ENCODE measurements around the gene TANC1. TPM values are rescaled to one million over a fixed set of nuclear protein-coding genes. Genes with fewer than 3 reads are reported as not detected.

TANC1 gene
- polyA plus RNA-seq, 1 donor (not counting 4 experiments of a cell fraction or from before 2014, with no cell fraction given) = 33.5 TPM

DNA sequence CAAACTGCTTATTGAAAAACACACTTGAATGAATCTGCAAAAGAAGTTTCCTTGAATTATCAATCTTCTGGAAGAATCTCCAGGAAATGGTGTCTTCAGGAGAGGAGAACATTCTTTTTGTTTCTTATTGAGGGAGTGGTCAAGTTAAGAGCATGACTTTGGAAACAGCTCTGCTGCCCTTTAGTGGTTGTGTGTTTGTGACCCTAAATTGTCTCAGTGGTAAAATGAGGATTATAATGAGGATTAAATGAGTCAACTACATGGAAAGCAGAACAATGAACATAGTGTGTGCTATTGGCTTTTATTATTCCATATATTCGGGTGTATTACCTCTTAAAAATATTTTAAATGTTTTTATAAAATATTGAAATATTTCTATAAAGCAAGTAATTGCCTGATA is 44.8 kb upstream of the TANC1 start:
- no peak overlapping the region for H2AFZ ChIP-seq (ENCODE audit: control insufficient read depth, low read length)
- peak overlapping the region; percentile 34 for H3K4me2 ChIP-seq (ENCODE audit: control insufficient read depth, extremely low read depth, insufficient read depth, low read depth, low read length)

DNA sequence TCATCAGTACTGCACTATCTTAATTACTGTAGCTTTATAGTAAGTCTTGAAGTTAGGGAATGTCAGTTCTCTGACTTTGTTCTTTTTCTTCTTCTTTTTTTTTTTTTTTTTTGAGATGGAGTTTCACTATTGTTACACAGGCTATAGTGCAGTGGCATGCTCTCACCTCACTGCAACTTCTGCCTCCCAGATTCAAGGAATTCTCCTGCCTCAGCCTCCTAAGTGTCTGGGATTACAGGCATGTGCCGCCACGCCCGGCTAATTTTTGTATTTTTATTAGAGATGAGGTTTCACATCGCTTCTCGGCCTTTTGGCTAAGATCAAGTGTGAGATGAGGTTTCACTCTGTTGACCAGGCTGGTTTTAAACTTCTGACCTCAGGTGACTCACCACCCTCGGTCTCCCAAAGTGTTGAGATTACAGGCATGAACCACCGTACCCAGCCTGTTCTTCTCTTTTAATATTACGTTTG is 41.9 kb upstream of the TANC1 start:
- no peaks in the 10 kb centered on the region for H3K36me3 ChIP-seq (ENCODE audit: control insufficient read depth in 2 of 2, extremely low read depth in 1 of 2, insufficient read depth in 2 of 2, low read length in 2 of 2)
- FAIRE-seq (no peak), DNase-seq (ENCODE audit: low read depth, low spot score) (no peak)
- TF ChIP-seq CTCF (optimal IDR thresholded peaks at IDR 0.05 in 1 of 3, IDR thresholded peaks at IDR 0.05 in 1 of 3, conservative IDR thresholded peaks at IDR 0.05 in 1 of 3; ENCODE audit: extremely low read depth in 1 of 3, insufficient read depth in 2 of 3, low read length in 3 of 3) = no peak
- TF ChIP-seq EZH2 (IDR thresholded peaks at IDR 0.05; ENCODE audit: low read length) = no peak
- H3K4me2 ChIP-seq (ENCODE audit: control insufficient read depth, extremely low read depth, insufficient read depth, low read depth, low read length) = peak overlapping the region; percentile 17
- no peak overlapping the region for H3K4me3 ChIP-seq (ENCODE audit: control insufficient read depth in 2 of 3, extremely low read depth in 1 of 3, insufficient read depth in 2 of 3, low read depth in 1 of 3, low read length in 3 of 3)
- H3K27me3 ChIP-seq (ENCODE audit: control insufficient read depth, extremely low read depth, insufficient read depth, low read length) = no peaks in the 10 kb centered on the region
- peaks cover 24% of the 10 kb centered on the region for H3K4me1 ChIP-seq (ENCODE audit: control insufficient read depth, extremely low read depth, insufficient read depth, low read length)
- no peak overlapping the region for H3K9ac ChIP-seq (ENCODE audit: control insufficient read depth, extremely low read depth, insufficient read depth, low read length)
- no peak overlapping the region for H3K27ac ChIP-seq (ENCODE audit: control insufficient read depth, insufficient read depth, low read length)
- H3K9me1 ChIP-seq (ENCODE audit: control insufficient read depth, extremely low read depth, insufficient read depth, low read length) = no peaks in the 10 kb centered on the region
- no peaks in the 10 kb centered on the region for H3K9me3 ChIP-seq (ENCODE audit: control insufficient read depth, low read depth, low read length)
- H3K79me2 ChIP-seq (ENCODE audit: control insufficient read depth, insufficient read depth, low read length) = no peaks in the 10 kb centered on the region
- no peaks in the 10 kb centered on the region for H4K20me1 ChIP-seq (ENCODE audit: control insufficient read depth, extremely low read depth, insufficient read depth, low read length)
- H2AFZ ChIP-seq (ENCODE audit: control insufficient read depth, low read length) = no peak overlapping the region
- dilution Hi-C loops (cut with MboI; ENCODE audit: extremely low pct_ligation_motif_present, low sequenced_read_pairs) = no loop called here

More for the DNA sequence above, 44.8 kb upstream of the TANC1 start:
- no peak overlapping the region for H3K27ac ChIP-seq (ENCODE audit: control insufficient read depth, insufficient read depth, low read length)
- no peaks in the 10 kb centered on the region for H3K79me2 ChIP-seq (ENCODE audit: control insufficient read depth, insufficient read depth, low read length)
- TF ChIP-seq CTCF (optimal IDR thresholded peaks at IDR 0.05 in 1 of 3, IDR thresholded peaks at IDR 0.05 in 1 of 3, conservative IDR thresholded peaks at IDR 0.05 in 1 of 3; ENCODE audit: extremely low read depth in 1 of 3, insufficient read depth in 2 of 3, low read length in 3 of 3) (no peak), EZH2 (IDR thresholded peaks at IDR 0.05; ENCODE audit: low read length) (no peak)
- FAIRE-seq = no peak
- H3K9me3 ChIP-seq (ENCODE audit: control insufficient read depth, low read depth, low read length) = no peaks in the 10 kb centered on the region
- H3K4me1 ChIP-seq (ENCODE audit: control insufficient read depth, extremely low read depth, insufficient read depth, low read length) = peaks cover 21% of the 10 kb centered on the region
- no peak overlapping the region for H3K9ac ChIP-seq (ENCODE audit: control insufficient read depth, extremely low read depth, insufficient read depth, low read length)
- dilution Hi-C loops (cut with MboI; ENCODE audit: extremely low pct_ligation_motif_present, low sequenced_read_pairs) = no loop called here
- no peaks in the 10 kb centered on the region for H3K36me3 ChIP-seq (ENCODE audit: control insufficient read depth in 2 of 2, extremely low read depth in 1 of 2, insufficient read depth in 2 of 2, low read length in 2 of 2)
- H3K4me3 ChIP-seq (ENCODE audit: control insufficient read depth in 2 of 3, extremely low read depth in 1 of 3, insufficient read depth in 2 of 3, low read depth in 1 of 3, low read length in 3 of 3) = no peak overlapping the region
- DNase-seq (ENCODE audit: low read depth, low spot score) = no peak
- H3K27me3 ChIP-seq (ENCODE audit: control insufficient read depth, extremely low read depth, insufficient read depth, low read length) = no peaks in the 10 kb centered on the region
- no peaks in the 10 kb centered on the region for H3K9me1 ChIP-seq (ENCODE audit: control insufficient read depth, extremely low read depth, insufficient read depth, low read length)
- H4K20me1 ChIP-seq (ENCODE audit: control insufficient read depth, extremely low read depth, insufficient read depth, low read length) = no peaks in the 10 kb centered on the region
